ENCODE data around the gene PSEN1. TPM values are rescaled to one million over a fixed set of nuclear protein-coding genes. Genes with fewer than 3 reads are reported as not detected.
"Not testable (repeated sequence)": the region's sequence is repeated elsewhere in the genome, so short reads cannot be mapped to it uniquely, and the experiment has no call there.

The PSEN1 gene
- total RNA-seq, 1 experiment from 2014 or later: 41.4 TPM

- Histone ChIP-seq H3K36me3 (ENCODE audit: low read depth, low read length) (peaks cover 15% of the 10 kb centered on the region; the same call in 1 of the 2 replicates), H3K9ac (ENCODE audit: low read length) (no peak overlapping the region), H3K27me3 (ENCODE audit: low read length) (no peaks in the 10 kb centered on the region), H3K4me2 (ENCODE audit: low read length) (no peak overlapping the region), H3K4me3 (ENCODE audit: low read length) (no peak overlapping the region), H3K9me3 (ENCODE audit: low read length) (no peaks in the 10 kb centered on the region), H4K20me1 (ENCODE audit: low read length) (0 out of 2 replicates have a peak, but pooled peaks cover 1% of the 10 kb centered on the region), H3K4me1 (ENCODE audit: insufficient read depth, low read length) (no peaks in the 10 kb centered on the region), H3K79me2 (ENCODE audit: low read length) (no peaks in the 10 kb centered on the region), H2AFZ (ENCODE audit: low read length) (no peak overlapping the region), H3K9me2 (replicated peaks; ENCODE audit: low read length) (no peaks in the 10 kb centered on the region), H3F3A (ENCODE audit: low read length, unreplicated experiment) (no peaks in the 10 kb centered on the region), H3K27ac (ENCODE audit: low read length) (no peak overlapping the region)
- POLR2A ChIA-PET (ENCODE audit: unreplicated experiment): no interaction called here
- BruUV-seq (replicated peaks): no TSS peak
- ATAC-seq (no peak), DNase-seq (no peak)
- intact Hi-C loops (cut with micrococcal nuclease): no loop called here
- no peak for TF ChIP-seq CTCF (conservative IDR thresholded peaks at IDR 0.05; ENCODE audit: low read depth, low read length)
- TF ChIP-seq EZH2 (IDR thresholded peaks at IDR 0.05; ENCODE audit: low read length, unreplicated experiment): no peak
- TF ChIP-seq EZH2phosphoT487 (IDR thresholded peaks at IDR 0.05; ENCODE audit: borderline replicate concordance, low read length): no peak
- CTCF ChIA-PET: interaction anchor here (0.6 kb wide), 1 partner anchor 128 kb away, joined by 3 read pairs; no protein-coding TSS in a partner anchor
These were observed 31.4 kb downstream of the PSEN1 start for GRCh38 chr14:73167727-73168126.

GRCh38 chr14:73168274-73168673 is 32.0 kb downstream of the PSEN1 start:
- Histone ChIP-seq H4K20me1 (ENCODE audit: low read length) (0 out of 2 replicates have a peak, but pooled peaks cover 4% of the 10 kb centered on the region), H3K27me3 (ENCODE audit: low read length) (no peaks in the 10 kb centered on the region), H3K4me2 (ENCODE audit: low read length) (no peak overlapping the region), H3K9me3 (ENCODE audit: low read length) (no peaks in the 10 kb centered on the region), H2AFZ (ENCODE audit: low read length) (no peak overlapping the region), H3K4me3 (ENCODE audit: low read length) (no peak overlapping the region), H3K27ac (ENCODE audit: low read length) (no peak overlapping the region), H3K4me1 (ENCODE audit: insufficient read depth, low read length) (no peaks in the 10 kb centered on the region), H3K9me2 (replicated peaks; ENCODE audit: low read length) (no peaks in the 10 kb centered on the region), H3K79me2 (ENCODE audit: low read length) (no peaks in the 10 kb centered on the region), H3K36me3 (ENCODE audit: low read depth, low read length) (peaks cover 16% of the 10 kb centered on the region; the same call in 1 of the 2 replicates), H3K9ac (ENCODE audit: low read length) (no peak overlapping the region), H3F3A (ENCODE audit: low read length, unreplicated experiment) (no peaks in the 10 kb centered on the region)
- BruUV-seq (replicated peaks): no TSS peak
- no peak for DNase-seq
- no peak for TF ChIP-seq CTCF (conservative IDR thresholded peaks at IDR 0.05; ENCODE audit: low read depth, low read length)
- no peak for TF ChIP-seq EZH2phosphoT487 (IDR thresholded peaks at IDR 0.05; ENCODE audit: borderline replicate concordance, low read length)
- TF ChIP-seq EZH2 (IDR thresholded peaks at IDR 0.05; ENCODE audit: low read length, unreplicated experiment): no peak
- intact Hi-C loops (cut with micrococcal nuclease): no loop called here
- CTCF ChIA-PET: no interaction called here
- POLR2A ChIA-PET (ENCODE audit: unreplicated experiment): no interaction called here
- no peak for ATAC-seq

GRCh38 chr14:73168691-73169090 is 32.4 kb downstream of the PSEN1 start:
- ChIA-PET POLR2A (ENCODE audit: unreplicated experiment) (no interaction called here), CTCF (no interaction called here)
- no peak overlapping the region for H3K4me3 ChIP-seq (ENCODE audit: low read length)
- H2AFZ ChIP-seq (ENCODE audit: low read length): no peak overlapping the region
- H3K9me3 ChIP-seq (ENCODE audit: low read length): no peaks in the 10 kb centered on the region
- H4K20me1 ChIP-seq (ENCODE audit: low read length): 0 out of 2 replicates have a peak, but pooled peaks cover 7% of the 10 kb centered on the region
- H3K27ac ChIP-seq (ENCODE audit: low read length): no peak overlapping the region
- H3F3A ChIP-seq (ENCODE audit: low read length, unreplicated experiment): no peaks in the 10 kb centered on the region
- H3K27me3 ChIP-seq (ENCODE audit: low read length): no peaks in the 10 kb centered on the region
- TF ChIP-seq EZH2 (IDR thresholded peaks at IDR 0.05; ENCODE audit: low read length, unreplicated experiment) (no peak), CTCF (conservative IDR thresholded peaks at IDR 0.05; ENCODE audit: low read depth, low read length) (no peak), EZH2phosphoT487 (IDR thresholded peaks at IDR 0.05; ENCODE audit: borderline replicate concordance, low read length) (no peak)
- no peaks in the 10 kb centered on the region for H3K79me2 ChIP-seq (ENCODE audit: low read length)
- H3K36me3 ChIP-seq (ENCODE audit: low read depth, low read length): peaks cover 18% of the 10 kb centered on the region
- no peaks in the 10 kb centered on the region for H3K4me1 ChIP-seq (ENCODE audit: insufficient read depth, low read length)
- H3K9ac ChIP-seq (ENCODE audit: low read length): no peak overlapping the region
- no TSS peak for BruUV-seq (replicated peaks)
- DNase-seq (no peak), ATAC-seq (no peak)
- intact Hi-C loops (cut with micrococcal nuclease): no loop called here
- H3K9me2 ChIP-seq (replicated peaks; ENCODE audit: low read length): no peaks in the 10 kb centered on the region
- H3K4me2 ChIP-seq (ENCODE audit: low read length): no peak overlapping the region

GRCh38 chr14:73169855-73170254 is 33.5 kb downstream of the PSEN1 start:
- H3F3A ChIP-seq (ENCODE audit: low read length, unreplicated experiment); H3K79me2 ChIP-seq (ENCODE audit: low read length); H3K27me3 ChIP-seq (ENCODE audit: low read length); H3K4me3 ChIP-seq (ENCODE audit: low read length); H3K27ac ChIP-seq (ENCODE audit: low read length); H3K4me2 ChIP-seq (ENCODE audit: low read length); H3K9me3 ChIP-seq (ENCODE audit: low read length); ATAC-seq; DNase-seq; H2AFZ ChIP-seq (ENCODE audit: low read length); H3K9me2 ChIP-seq (replicated peaks; ENCODE audit: low read length); H3K9ac ChIP-seq (ENCODE audit: low read length); H4K20me1 ChIP-seq (ENCODE audit: low read length); POLR2A ChIA-PET (ENCODE audit: unreplicated experiment); CTCF ChIA-PET; BruUV-seq (replicated peaks); H3K4me1 ChIP-seq (ENCODE audit: insufficient read depth, low read length): not testable (repeated sequence)
- H3K36me3 ChIP-seq (ENCODE audit: low read depth, low read length): peaks cover 25% of the 10 kb centered on the region
- intact Hi-C loops (cut with micrococcal nuclease): loop anchor here (5.0 kb wide), 1 partner anchor 42 kb away; no protein-coding TSS in a partner anchor

Measured in PC-3 (cell line).